Germinal center (tissue), 1 donor: ENCODE data around the gene HOXA3.
A peak's percentile ranks its signal among the peaks of the same experiment; 100 is the strongest.

Experiments used
- DNase-seq: peaks from one replicate; pipeline ENCODE4 v3.0.0; 2012; ENCODE audit warnings: mixed read lengths, low spot score

HOXA3 gene

DNA sequence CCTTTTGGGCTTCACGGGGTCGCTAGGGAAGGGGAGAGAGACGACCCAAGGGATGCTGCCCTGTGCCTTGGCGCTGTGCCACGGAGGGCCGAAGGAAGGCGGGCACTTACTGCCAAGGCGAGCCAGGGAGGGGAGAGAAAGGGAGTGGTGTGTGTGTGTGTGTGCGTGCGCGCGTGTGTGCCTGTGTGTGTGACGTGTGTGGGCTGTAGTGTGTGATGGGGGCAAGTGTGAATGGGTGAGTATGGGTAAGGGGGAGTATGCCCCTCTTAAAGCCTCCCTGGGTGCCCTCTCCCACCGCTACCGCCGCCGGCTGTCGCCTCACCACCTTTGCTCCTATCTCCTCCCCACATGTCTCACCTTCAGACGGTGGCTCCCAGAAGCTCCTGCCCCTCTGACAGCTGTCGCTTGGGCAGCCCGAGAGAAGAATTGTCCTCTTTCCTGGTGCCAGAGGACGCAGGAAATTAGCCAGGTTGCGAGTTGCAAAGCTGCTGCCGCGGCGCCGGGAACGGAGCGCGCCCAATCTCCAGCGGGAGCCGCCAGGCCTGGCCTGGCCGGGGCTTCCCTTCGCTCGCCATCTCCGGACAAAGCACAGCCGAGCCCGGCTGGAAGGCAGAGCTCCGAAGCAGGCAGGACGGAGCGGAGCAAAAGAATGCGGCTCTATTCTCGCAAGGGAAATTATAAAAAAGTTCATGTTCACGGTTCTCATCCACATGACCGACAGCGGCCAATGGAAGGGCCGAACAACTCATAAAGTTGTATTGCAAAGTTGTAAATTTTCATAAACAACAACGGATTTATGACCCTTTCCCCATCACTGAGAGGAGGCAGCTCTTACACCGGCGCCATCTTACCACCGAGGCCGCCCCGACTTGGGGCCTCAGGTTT is at the start of gene HOXA3:
Gene HOXA3 (minus strand): TSS at position 653 of the 885 bp plus-strand sequence. CDS start 41,943 bp downstream, outside the sequence.
- DNase-seq, result no peak

DNA sequence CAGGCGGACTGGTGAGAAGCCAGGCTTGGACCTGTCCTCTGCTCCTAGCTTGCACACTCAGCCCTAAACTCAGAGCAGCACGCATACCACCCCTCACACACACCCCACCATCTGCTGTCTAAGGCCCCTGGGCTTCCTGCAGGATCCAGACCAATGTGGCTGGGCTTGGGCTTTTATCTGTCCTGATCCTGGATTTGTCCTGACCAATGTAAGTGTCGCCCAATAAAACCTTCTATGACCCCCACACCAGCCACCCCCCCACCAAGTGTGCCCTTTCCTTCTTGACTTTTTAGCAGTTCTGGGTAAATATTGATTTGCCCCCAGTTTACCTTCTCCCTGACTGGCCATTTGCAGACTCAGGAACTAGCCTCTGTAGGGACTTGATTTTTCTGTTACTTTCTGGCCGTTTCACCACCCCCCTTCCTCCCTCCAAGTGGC is 49.2 kb upstream of the HOXA3 start:
- DNase-seq, result no peak

DNA sequence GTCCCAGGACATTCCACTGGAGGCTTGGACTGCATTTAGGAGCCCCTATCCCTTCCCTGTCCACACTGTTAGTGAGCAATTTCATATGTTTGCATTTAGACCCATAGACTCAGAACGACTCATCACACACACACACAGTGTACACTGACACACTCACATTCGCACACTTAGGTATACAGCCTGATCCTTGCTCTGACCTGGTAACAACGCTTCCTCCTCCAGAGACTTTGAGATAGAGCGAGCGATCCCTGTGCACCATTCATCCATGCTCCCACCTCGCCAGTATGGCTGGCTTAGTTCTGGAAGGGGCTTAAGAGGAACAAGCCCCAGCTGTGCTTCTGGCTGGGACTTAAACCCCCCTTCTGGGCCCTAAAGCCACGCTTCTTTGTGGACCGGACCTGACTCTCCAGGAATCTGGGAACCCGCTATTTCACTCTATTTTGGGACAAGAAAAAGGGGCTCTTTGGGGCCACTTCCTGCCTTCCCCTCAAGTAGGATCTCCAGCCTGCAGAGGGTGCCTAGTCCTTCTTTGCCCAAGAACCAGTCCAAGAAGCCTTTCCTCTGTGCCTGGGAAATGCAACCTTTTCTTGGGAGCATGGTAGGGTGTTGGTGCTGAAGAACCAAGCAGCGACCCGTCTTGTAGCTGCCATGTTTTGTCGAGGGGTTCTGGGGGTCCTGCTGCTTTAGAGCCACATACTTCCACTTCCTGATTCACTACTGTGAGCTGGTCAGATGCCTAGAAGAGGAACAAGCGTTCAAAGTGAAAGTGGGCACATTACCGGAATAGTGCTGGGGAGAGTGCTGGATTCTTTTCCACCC is 48.6 kb upstream of the HOXA3 start:
- DNase-seq, result peak; percentile 54

DNA sequence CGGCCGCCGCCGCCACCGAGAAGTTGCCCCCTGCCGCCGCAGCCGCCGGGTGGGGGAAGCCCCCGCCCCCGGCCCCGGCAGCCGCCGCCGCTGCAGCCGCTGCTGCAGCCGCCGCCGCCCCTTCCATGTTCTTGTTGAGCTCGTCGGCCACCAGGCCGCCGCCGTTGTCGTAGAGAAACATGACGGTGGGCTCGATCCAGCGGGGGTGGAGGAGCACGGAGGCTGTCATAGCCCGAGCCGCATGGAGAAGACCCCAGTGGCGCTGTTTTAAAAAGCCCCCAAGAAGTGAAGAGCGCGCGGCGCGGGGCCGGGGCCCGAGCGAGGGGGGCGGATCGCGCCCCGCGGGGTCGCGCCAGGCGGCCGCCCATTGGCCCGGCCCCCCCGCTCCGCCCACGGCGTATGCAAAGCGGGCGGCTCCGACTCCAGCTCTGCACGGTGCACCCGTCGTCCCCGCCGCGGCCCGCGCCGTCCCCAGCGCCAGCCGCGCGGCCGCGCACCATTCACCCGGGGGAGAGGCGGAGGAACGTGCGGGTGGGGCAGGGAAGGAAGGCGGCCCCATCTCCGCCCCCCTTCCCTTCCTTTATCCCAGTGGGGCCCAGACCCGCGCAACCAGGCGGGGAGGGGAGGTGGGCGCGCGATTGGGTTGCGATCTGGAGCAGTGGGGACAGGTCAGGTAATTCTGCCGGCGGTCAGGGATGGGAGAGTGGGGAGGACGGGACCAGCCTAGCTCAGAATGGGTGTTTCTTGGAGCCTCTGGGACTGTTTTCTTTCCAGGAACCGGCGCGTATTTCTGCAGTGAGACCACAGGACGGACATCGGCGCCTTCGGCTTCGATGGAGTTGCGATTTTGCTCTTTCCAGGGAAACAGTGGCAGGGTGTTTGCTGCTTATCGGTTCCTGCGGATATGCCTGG is 47.7 kb upstream of the HOXA3 start, which contains the start of gene HOXA13:
Gene HOXA13 (minus strand): TSS at position 243 of the 912 bp plus-strand sequence. CDS start 14 bp downstream, at position 229.
- DNase-seq, result peak; percentile 84

DNA sequence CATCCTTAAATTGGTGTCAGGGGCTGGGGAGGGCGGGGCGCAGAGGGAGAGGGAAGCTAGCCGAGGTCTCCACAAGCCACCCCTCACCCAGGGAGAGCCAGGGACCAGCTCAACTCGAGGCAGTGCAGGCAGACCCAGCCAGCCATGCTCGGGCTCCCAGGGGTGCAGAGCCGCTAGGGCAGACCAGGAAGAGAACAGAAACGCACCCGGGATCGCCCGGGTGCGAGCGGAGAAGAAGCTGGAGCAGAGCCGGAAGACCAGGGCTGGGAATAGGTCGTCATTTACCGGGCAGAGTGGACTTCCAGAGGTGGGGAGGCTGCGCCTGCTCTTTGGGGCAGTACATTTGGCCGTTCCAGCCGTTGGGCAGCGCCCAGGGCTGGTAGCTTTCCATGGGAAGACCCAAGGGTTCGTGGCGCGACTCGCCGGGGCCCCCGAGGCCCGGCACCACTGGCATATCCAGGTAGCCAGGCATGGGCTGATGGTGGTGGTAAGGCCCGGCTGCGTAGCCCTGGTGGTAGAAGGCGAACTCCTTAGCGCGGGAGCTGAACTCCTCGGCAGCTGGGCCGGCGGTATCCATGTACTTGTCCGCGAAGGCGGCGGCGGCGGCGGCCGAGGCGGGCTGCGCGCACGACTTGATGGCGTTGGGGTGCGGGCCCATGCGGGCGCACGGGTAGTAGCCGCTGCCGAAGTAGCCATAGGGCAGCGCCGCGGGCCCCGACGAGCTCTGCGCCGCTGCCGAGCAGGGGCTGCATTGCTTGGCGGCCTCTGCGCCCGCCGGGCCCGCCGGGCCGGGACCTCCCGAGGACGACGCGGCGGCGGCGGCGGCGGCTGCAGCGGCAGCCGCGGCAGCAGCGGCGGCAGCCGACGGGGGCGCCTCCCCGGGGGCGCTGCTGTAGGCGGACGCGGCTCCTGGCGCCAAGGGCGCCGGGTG is 46.8 kb upstream of the HOXA3 start:
- no peak for DNase-seq

DNA sequence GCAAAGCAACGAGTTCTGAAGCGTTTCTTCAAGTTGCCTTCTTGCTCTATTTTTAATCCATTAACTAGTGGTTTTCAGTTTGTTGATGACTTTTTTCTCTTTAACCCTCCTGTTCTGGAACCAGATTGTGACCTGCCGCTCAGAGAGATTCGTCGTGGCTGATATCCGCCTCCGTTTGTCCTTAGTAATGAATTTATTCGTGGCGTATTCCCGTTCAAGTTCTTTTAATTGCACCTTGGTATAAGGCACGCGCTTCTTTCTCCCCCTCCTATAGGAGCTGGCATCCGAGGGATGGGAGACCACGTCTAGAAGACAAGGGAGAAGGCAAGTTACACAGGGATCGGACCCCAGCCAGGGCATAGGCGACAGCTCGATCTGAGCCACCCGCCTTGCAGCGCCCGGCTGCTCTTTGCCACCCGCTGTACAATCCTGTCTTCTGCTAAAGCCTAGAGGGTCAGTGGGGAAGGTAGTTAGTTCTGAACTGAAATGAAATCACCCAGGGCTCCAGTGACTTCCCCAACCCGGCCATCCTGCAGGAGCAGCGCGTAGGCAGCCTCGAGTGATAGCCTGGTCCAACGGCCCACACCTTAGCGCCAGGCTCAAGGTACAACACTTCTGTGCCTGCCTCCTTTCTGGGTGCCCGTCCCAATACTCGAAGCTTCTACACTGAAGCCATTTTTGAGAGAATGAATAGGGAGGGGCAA is 45.9 kb upstream of the HOXA3 start:
- DNase-seq, result no peak

DNA sequence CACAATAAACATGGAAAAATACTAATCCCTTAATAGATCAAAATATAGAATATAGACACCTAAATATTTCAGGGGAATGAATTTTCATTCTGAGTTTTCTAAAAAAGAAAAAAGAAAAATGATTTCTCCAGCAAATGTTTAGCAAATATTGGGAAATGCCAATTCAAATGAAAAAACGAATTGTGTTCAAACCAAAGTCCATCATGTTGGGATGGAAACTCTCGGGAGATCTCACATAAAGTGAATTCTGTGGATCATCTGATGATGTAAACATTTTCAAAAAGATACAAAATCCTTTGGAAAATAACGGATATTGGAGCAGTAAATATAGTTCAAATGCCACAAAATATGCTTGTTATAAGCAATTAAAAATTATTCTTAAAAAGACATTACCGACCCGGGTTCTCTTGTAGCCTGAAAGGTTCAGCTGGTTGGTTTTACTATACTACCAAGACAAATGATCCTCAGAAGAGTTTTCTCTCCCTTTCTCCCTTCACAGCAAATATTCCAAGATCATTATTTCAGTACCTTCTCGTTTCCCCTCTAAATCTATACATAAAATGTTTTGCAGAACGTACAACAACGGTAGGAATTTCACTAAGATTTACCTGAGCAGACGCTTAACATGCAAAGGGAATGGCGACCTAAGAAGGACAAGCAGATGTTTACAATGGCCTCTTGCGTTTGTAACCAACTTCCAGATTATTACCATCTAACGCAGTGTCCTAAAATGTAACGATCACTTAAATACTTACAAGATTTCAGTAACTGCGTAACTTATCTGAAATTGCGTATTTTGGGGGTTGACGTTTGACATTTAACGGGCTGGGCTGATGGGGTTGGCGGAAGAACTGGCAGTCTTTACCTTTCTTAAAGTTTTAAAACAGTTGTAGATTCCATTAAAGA is 45.0 kb upstream of the HOXA3 start:
- DNase-seq, result no peak

DNA sequence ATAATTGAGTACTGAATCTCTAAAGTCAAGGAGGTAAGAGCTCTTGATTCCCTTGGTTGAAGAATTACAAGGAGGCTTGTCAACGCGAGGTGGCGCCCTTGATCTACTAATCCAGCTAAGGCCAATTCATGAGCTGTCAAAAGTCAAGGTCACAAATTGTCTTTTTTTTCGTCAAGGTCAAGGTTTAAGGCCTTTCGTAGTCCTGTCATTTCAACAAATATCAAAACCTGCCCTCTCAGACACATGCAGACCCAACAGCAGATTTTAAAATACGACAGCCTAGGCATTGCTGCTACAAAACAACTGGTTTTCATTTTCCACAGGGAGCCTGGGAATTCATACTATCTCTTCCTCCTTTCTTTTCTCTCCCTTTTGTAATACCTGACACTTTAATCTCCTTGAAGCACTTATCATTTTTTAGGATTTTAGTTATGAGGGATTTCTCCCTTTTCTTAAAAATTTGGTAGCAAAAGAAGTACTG is 43.9 kb upstream of the HOXA3 start:
- peak; percentile 67 for DNase-seq

DNA sequence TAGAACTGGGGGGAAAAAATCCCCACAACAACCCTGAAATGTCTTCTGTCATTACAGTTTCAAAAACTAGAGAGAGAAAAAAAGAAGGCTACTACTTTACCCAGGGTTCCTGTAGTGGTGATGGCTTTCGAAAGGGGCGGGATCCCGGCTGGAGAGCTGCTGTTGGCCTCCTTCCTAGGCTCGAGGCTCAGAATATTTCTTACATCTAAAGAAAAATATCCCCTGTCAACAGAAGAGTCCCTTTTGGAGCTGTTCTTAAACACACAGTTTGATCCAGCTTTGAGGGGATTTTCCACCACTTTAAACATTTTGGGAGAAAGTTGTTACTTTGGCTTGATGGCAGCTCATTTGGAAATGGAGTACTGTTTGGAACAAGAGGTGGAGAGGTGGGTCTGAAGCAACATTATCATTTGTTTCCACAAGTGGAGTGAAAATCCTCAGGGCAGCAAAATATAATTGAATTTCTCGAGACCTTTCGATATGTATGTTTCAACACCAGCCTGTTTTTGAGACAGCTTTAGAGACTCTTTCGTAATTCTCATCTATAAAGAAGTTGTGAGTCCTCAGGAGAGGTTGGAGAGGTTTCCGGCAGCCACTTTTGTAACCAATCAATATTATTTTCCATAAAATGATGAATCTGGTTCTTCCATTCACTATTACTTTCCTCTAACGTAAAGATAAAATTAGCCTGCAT is 42.5 kb upstream of the HOXA3 start:
- DNase-seq, result no peak

DNA sequence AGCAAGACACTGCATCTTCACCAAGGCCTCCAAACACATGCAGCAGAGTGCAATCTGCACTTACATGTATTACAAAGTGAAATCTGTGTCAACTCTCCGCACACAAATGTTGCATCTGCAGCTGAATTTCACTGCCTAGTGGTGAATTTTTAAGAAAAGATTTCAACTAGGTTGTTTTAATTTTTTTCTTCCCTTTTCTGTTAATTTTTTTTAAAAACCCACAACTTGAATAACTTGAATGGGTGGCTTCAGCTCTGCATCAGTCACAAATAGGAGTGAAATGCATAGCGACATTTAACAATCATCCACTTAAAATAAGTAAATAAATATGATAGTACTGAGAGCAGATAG is 41.6 kb upstream of the HOXA3 start:
- DNase-seq, result no peak

DNA sequence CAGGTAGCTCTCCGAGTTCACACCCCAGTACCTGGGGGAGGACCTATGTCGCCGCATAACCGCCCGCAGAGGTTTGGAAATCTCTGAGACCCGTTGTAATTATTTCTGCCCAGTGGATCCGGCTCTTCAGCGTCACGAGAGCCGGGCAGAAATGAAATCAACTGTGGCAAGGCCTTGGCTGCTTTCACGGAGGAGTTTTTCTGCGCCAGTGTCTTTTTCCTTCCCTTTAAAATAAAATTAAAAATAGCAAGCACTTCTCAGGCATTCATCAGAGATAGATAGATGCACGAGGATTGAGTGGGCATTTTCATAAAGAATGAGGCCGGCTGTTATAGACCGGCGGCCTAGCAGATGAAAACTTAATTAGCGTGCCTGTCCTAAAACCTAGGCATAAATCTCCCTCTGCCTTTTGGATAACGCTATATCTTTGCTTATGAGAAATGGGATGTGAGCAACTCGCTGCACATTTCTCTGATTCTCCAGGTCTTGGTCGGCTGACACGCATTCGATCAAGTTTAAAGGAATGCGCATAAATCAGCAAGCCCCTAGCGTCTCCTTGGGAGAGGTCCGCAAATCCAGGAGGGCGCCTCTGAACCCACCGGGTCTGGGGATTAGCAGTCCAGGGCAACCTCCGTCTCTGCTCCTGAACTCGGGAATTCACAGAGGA is 41.1 kb upstream of the HOXA3 start:
- DNase-seq, result no peak

DNA sequence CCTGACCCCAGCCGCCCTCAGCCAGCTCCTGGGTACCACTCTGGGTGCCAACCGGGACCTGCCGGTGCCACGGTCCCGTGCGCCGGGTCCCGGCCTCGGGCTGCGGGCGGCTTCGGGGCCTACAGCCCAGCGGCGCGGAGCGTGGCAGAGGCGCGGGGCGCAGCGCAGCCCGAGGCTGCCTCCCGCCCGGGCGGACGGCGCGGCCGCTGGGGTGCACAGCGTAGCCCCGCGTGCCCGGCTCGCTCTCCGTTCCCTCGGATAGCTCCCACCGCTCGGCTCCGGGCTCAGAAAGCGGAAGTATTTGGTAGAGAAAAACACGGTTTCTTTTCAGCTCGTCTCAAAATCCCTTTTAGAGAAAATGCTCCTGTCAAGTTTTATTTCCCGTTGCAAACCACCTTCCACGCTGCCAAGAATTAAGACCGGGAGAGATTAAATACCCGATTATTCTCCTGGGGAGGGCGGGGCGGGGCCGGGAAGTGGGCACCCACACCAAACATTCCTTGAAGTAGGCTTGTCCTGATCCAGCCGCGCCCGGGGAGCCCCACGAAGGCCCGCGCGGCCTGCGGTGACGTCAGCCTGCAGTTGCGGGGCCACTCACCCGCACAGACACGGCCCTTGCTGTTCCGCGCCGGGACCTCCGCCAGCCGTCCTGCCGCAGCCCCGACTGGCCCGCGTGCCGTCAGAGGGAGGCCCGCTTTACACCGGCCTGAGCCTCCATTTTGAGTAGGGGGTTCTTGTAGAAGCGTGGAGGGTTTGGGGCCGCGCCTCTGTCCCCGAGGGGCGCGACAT is 40.4 kb upstream of the HOXA3 start:
- peak; percentile 62 for DNase-seq

DNA sequence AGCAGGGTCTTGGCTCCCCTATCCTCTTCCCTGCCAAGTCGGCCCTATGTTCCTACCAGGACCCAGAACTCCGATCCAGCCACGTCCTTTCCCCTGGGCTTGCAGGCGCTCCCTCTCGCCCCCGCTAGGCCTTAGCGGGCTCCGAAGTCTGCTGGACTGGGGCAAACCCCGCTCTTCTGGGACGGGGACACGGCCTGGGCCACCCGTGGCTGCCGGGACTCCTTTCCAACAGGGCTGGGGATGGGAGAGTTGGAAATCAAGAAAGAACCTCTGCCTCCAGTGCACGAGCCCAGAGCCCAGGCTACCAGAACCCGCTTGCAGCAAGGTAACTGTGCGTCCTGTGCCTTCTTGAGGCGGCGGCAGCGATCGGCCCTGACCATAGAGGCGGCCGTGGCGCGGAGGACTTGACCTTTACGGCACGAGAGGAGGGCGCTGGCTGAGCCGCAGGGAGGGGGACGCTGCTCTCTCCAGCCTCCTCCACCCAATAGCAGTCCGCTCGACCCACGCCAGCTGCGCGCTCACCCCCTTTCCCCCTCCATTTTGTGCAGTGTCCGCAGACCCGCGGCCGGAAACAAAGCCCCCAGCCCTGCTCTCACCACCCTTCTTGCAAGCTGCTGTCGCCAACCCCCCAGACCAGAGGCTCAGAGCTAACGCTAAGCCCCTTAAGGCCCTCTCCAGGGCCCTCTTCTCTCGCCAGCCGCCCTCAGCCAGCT is 39.6 kb upstream of the HOXA3 start:
- no peak for DNase-seq

DNA sequence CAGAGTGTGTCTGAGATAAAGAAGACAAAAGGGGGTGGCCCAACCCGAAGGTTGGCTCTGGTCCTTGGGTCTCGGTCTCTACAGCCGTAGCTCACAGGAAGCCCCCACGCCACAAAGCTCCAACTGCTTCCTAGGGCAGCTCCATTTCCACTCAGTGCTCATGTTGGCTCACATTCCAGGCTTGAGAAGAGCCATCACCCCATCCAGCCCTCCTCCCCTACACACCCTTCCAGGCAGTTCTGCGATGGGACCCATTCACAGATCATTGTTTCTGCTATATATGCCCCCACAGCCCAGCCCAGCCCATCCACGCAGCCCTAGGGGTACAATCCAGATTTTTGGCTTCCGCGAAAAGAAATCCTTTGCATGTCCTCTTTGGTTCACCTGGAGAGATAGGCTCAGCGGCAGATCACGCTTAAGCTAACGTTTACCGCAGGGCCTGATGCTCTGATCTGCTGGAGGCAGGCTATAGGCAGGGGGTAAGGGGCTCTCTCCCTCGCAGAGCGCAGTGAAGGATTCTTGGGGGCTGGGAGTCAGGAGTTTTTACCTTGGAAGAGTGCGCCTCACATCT is 38.9 kb upstream of the HOXA3 start:
- DNase-seq, result no peak

DNA sequence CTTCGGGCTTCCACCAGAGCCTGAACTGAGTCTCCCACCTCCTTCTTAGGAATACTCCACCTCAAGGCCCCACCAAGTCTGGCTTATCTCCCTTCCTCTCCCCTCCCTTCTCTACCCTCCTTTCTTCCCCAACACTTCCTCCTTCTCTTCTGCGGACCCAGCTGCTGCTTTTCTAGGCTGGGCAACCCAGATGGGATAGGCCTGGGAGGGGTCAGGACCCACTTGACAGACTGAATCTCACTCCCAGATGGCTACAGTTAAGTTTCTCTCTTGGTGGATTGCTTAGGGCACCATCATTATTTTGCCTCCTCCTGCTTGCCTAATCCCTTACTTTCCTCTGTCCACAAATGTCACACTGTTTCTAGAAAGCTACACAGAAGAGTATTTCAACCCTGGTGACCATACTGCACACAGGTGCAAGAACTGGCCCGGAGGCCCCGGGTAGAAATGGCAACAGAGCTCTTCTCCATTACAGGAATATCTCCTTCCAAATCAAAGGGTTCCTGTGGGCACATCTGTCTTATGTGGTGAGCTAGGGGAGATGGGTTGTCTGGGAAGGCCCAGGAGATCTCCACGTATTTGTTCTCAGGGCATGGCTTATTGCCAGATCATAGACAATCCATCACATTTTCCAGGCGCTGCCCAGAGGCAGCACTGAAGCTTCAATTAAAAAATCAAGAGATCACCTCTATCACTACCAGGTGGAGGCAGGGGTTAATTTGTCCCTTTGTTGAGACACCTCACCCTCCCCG is 37.8 kb upstream of the HOXA3 start:
- no peak for DNase-seq
